Measurements from ENCODE around the gene NEAT1. TPM values are rescaled to one million over a fixed set of nuclear protein-coding genes. Genes with fewer than 3 reads are reported as not detected.
"Not testable (repeated sequence)": the region's sequence is repeated elsewhere in the genome, so short reads cannot be mapped to it uniquely, and the experiment has no call there.

The NEAT1 gene
- total RNA-seq, 2 experiments from 2014 or later = 136 to 155 TPM

DNA sequence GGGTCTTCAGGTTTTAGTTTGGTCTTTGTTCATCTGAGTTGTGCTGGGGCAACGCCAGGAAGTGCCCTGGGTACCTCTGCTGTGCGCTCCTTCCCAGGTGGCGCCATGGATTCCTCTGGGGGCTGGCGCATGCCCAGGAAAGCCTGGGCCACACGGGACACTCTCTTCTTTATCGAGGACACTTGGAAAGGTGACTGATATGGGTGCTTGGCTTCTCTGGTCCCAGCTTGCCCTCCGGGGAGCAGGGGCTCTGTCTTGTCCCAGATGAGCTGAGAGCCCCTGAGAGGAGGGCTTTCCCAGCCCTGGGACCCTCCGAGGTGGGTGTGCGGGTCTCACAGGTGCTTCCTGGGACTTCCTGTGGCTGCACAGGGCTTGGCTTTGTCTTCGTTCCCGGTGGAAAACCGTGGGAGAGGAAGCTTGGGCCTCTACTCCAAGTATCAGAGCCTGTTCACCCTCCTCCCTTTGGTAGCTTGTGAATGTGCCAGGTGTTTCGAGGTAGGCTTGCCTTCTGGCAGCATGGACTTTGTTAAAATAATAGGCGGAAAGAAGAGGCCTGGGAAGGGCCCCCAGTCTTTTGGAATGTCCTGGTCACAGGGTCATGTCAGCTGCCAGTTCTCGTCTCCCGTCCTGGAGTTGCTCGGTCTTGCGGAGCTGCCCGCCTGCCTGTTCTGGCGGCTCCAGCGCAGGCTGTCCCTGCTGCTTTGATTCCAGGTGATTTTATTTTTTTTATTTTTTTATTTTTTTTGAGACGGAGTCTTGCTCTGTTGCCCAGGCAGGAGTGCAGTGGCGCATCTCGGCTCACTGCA lies 10.1 kb upstream of the NEAT1 start:
- no peak overlapping the region for H3K4me3 Mint-ChIP-seq
- DNase-seq = no peak

DNA sequence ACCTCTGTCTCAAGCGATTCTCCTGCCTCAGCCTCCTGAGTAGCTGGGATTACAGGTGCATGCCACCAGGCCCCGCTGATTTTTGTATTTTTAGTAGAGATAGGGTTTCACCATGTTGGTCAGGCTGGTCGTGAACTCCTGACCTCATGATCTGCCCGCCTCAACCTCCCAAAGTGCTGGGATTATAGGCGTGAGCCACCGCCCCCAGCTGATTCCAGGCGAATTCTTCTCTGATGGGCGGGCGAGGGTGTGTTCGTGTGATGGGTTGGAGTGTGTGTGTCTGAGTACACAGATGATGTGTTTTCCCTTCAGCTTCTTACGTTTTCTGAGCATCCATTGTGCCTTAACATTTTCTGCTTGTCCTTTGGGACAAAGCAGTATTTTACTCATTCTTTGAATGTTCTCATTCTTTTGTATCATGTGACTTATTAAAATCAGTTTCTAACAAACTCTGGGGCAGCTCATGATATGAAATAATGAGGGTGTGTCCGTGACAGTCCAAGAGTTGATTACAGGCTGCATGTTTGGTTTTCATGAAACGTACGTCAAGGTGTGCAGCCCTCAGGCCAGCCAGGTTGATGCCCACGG lies 9.4 kb upstream of the NEAT1 start:
- H3K27ac Mint-ChIP-seq, DNase-seq: not testable (repeated sequence)

More for the DNA sequence above, 10.1 kb upstream of the NEAT1 start:
- Mint-ChIP-seq H3K27me3 (no peaks in the 10 kb centered on the region), H3K9me3 (no peaks in the 10 kb centered on the region), H3K27ac (no peak overlapping the region), H3K4me1 (peaks cover 19% of the 10 kb centered on the region), H3K36me3 (peaks cover 14% of the 10 kb centered on the region)

DNA sequence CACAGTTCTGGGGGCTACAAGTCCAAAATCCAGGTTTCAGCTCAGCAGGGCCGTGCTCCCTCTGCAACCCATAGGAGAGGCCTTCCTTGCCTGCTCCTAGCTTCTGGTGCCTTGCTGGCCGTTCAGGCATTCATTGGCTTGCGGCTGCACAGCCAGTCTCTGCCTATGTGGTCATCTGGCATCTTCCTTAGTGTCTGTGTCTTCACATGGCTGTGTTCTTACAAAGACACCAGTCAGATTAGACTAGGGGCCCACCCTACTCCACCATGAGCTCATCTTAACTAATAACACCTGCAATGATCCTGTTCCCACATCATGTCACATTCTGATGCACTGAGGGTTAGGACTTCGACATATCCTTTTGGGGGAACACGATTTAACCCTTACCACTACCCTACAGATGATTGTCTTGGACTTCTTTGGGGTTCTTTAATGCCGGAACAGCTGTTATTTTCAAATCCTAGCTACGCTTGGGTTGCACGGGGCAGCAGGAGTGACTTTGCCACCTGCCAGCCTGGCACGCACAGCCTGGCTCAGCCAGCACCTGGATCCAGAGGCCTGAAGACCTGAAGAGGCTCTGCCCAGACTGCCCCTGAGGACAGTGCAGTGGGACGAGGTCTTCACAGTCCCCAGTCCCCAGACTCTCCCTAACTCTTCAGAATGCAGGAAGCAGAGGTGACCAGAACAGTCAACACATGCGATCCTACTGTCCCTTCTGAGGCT lies 7.7 kb upstream of the NEAT1 start:
- Mint-ChIP-seq H3K27me3 (no peaks in the 10 kb centered on the region), H3K4me3 (no peak overlapping the region), H3K36me3 (peaks cover 4% of the 10 kb centered on the region), H3K9me3 (no peaks in the 10 kb centered on the region), H3K27ac (peak overlapping the region; percentile 11), H3K4me1 (peaks cover 36% of the 10 kb centered on the region)
- DNase-seq = no peak

More for the DNA sequence above, 9.4 kb upstream of the NEAT1 start:
- not testable (repeated sequence) for H3K4me3 Mint-ChIP-seq, H3K9me3 Mint-ChIP-seq, H3K27me3 Mint-ChIP-seq
- peaks cover 14% of the 10 kb centered on the region for H3K36me3 Mint-ChIP-seq
- peaks cover 26% of the 10 kb centered on the region for H3K4me1 Mint-ChIP-seq

DNA sequence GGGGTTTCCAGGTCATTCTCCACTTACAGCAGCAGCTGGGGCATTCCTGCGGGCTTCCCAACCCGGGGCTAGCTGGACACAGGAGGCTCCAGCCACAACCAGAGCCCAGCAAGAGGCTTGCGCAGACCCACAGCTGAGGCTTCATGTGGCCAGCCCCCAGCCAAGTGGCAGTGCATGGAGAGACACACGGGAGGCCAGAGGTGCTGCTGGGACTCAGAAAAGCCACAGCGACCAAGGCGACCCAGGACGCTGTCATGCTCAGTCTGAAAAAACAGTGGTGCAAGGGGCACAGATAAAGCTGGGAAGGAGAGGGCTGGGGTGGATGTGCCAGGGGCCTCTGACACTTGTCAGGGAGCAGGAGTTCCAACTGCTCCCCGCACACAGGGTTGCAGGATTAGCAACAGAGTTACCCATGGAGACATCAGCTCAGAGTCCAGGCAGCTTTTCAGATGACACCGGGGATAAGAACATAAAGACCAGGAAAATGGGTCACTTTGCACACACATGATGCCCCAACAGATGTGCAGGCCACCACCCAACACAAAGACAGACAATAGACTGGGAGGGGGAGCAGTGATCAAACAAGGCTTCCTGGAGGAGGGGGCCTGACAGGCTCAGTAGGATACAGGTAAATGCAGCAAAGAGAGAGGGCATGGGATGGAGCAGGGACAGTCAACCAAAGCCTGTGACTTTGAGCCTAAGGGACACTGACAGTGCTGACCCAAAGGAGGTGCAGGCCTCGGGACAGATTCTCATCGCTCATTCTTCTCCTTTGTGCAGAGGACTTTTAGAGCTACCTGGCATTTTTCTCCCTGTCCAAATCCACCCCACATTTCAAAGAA lies 6.9 kb upstream of the NEAT1 start:
- Mint-ChIP-seq H3K27me3 (no peaks in the 10 kb centered on the region), H3K36me3 (peaks cover 7% of the 10 kb centered on the region), H3K4me3 (peak overlapping the region; percentile 100), H3K9me3 (no peaks in the 10 kb centered on the region), H3K27ac (peak overlapping the region; percentile 99), H3K4me1 (peaks cover 42% of the 10 kb centered on the region)
- no peak for DNase-seq

DNA sequence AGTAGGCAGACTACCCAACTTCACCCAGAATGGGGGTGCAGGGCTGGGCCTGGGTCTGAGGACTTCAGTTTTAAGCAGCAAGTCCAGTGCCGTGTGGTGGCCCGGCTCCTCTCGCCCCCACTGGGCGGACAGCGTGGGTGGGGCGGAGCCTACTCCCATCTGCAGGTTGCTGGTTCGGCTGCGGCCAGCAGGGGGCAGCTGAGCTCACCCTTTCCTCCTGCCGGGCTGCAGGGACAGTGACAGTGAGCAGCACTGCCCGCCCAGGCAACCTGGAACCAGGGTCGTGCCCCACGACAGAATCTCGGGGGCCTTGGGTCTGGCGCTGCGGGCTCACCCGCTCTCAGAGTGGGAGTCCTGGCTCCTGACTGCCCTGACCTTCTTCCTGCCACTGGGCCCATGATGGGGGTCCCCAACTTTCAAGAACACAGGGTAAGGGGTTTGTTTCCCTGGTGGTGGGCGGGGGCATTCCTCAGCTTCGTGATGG lies 6.2 kb upstream of the NEAT1 start:
- peak overlapping the region; percentile 99 for H3K27ac Mint-ChIP-seq
- H3K36me3 Mint-ChIP-seq = peaks cover 9% of the 10 kb centered on the region
- no peaks in the 10 kb centered on the region for H3K27me3 Mint-ChIP-seq
- peak overlapping the region; percentile 100 for H3K4me3 Mint-ChIP-seq
- H3K4me1 Mint-ChIP-seq = peaks cover 44% of the 10 kb centered on the region
- peak; percentile 92 for DNase-seq
- no peaks in the 10 kb centered on the region for H3K9me3 Mint-ChIP-seq

DNA sequence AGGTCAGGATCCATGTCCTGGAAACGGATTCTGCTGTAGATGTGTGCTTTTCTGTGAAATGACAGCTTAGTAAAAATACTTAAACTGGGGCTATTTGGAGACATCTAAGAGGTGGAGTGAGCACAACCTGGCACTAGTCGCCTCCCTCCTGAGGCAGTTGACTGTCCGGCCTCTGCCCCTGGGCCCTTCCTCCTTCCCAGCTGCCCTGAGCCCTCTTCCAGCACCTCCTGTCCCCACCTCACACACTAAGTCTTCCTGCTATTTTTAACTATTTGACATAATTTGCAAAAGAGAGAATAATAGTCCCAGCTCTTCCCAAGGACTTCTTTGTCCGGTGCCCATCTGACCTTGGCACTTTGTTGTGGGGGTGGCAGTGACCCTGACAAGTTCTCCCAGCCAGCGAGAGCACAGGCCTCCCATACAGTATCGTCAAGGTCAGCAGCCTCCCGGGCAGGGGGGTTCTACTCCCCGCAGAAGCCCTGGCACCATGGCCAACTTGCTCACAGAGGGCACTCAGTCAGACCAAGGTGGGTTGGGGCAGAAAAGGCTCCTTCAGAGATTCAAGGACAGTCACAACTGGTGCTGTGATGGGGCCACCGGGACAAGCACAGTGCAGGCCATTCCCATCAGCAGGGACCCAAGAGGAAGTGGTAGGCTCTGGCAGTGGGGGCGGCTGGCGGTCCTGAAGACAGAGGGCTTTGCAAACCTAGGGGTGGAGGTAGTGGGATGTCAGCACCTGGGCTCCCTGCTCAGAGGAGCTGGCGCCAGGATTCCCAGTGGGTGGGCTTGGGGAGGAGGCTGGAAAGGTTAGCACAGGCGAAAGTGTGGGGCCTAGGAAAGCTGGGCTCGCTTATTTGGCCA lies 5.5 kb upstream of the NEAT1 start:
- Mint-ChIP-seq H3K9me3 (no peaks in the 10 kb centered on the region), H3K4me3 (peak overlapping the region; percentile 100), H3K27ac (peak overlapping the region; percentile 99), H3K27me3 (no peaks in the 10 kb centered on the region), H3K36me3 (peaks cover 9% of the 10 kb centered on the region), H3K4me1 (peaks cover 44% of the 10 kb centered on the region)
- peak; percentile 53 for DNase-seq

DNA sequence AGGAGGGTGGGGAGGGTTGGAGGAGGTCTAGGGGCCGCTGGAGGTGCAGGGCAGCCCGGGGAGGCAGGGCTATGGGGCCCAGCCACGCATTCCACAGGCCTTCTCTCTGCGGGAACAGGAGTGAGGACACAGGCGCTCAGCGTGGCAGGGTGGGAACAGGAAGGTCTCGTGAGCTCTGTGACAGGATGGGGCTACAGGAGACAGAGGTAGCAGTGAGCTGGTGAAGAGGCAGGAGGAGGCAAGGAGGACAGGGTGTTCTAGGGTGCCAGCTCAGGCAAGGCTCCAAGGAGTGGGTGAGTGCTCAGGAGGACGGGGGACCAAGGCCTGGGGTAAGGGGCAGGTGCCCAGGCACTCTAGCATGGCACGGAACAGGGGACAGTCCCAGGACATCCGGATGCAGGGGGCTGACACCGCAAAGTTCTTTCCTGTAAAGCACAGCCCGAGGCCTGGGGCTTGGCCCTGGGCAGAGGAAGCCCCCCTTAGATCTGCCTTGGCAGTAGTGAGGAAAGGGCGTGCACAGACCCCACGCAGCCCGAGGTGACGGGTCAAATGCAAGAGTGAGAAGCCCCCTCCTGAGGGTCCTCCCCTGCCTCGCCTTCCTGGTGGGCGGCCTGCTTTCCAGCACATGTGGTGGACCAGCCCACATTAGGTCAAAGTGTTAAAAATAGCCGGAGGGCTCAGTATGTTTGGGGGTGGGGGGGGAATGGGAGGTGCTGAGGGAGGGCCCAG lies 4.7 kb upstream of the NEAT1 start:
- H3K4me3 Mint-ChIP-seq = peak overlapping the region; percentile 100
- DNase-seq = peak; percentile 60
- peak overlapping the region; percentile 99 for H3K27ac Mint-ChIP-seq
- peaks cover 3% of the 10 kb centered on the region for H3K9me3 Mint-ChIP-seq
- peaks cover 6% of the 10 kb centered on the region for H3K27me3 Mint-ChIP-seq
- peaks cover 14% of the 10 kb centered on the region for H3K36me3 Mint-ChIP-seq
- peaks cover 49% of the 10 kb centered on the region for H3K4me1 Mint-ChIP-seq

DNA sequence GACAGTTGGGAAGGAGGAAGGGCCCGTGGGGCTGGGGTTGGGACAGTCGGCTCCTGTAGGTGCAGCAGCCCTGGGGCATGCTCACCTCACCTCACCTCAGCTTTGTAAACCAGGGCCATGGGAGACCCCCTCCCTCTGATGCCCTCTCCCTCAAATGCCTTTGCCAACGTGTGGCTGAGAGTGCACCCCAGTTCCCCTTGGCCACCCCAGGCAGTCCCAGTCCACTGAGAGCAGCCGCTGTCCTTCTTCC lies 4.2 kb upstream of the NEAT1 start:
- DNase-seq = no peak
- Mint-ChIP-seq H3K4me3 (peak overlapping the region; percentile 100), H3K27ac (peak overlapping the region; percentile 99)

DNA sequence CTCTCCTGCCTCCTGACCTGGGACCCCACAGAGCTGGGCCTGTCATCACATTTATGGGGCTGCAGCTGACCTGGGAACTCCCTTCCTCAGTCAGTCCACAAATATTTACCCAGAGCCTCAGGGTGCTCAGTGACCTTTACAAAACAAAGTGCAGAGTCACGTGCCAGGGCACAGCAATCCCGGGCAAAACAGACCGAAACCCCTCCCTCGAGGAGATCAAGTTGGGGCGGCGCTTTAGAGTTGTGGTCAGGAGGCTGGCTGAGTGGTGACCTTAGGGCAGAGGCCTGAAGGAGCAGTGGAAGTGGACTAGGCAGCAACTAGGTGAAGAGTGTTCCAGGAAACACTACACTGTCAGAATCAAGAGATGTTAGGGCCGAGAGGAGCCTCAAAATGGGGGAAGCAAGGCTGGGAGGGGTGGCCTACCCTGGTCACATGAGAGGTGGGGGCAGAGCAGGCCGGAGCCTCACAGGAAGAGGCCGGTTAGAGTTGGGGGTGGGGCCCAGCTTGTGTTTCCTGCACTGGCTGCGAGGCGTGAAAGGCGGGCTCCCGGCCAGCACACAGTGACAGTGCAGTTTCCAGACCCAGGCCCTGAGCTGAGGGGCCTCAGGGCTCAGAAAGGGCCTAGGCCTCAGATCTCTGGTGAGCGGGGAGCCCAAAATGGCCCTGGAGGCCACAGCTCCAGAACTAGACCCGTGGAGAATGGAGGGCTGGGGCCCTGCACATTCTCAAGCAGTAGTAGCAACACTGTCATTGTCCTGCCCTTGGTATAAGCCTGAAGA lies 3.7 kb upstream of the NEAT1 start:
- Mint-ChIP-seq H3K27me3 (peaks cover 16% of the 10 kb centered on the region), H3K9me3 (peaks cover 5% of the 10 kb centered on the region), H3K27ac (peak overlapping the region; percentile 99), H3K4me3 (peak overlapping the region; percentile 100), H3K4me1 (peaks cover 58% of the 10 kb centered on the region), H3K36me3 (peaks cover 24% of the 10 kb centered on the region)
- DNase-seq = peak; percentile 95

More for the DNA sequence above, 4.2 kb upstream of the NEAT1 start:
- peaks cover 5% of the 10 kb centered on the region for H3K9me3 Mint-ChIP-seq
- H3K27me3 Mint-ChIP-seq = peaks cover 11% of the 10 kb centered on the region
- peaks cover 19% of the 10 kb centered on the region for H3K36me3 Mint-ChIP-seq
- peaks cover 53% of the 10 kb centered on the region for H3K4me1 Mint-ChIP-seq

DNA sequence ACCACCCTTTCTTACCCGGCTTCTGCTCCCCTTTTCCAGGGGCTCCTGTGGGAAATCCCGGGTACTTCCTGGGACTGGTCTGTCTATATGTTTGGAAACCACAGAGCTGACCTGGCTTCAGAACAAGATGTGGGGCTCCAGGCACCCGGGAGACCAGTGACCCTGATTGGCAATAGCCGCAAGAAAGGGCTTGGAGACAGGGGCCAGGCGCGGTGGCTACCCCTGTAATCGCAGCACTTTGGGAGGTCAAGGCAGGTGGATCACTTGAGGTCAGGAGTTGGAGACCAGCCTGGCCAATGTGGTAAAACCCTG lies 3.2 kb upstream of the NEAT1 start:
- Mint-ChIP-seq H3K27me3 (peaks cover 19% of the 10 kb centered on the region), H3K4me3 (peak overlapping the region; percentile 100), H3K9me3 (peaks cover 5% of the 10 kb centered on the region), H3K36me3 (peaks cover 30% of the 10 kb centered on the region), H3K4me1 (peaks cover 60% of the 10 kb centered on the region), H3K27ac (peak overlapping the region; percentile 99)
- DNase-seq = no peak

DNA sequence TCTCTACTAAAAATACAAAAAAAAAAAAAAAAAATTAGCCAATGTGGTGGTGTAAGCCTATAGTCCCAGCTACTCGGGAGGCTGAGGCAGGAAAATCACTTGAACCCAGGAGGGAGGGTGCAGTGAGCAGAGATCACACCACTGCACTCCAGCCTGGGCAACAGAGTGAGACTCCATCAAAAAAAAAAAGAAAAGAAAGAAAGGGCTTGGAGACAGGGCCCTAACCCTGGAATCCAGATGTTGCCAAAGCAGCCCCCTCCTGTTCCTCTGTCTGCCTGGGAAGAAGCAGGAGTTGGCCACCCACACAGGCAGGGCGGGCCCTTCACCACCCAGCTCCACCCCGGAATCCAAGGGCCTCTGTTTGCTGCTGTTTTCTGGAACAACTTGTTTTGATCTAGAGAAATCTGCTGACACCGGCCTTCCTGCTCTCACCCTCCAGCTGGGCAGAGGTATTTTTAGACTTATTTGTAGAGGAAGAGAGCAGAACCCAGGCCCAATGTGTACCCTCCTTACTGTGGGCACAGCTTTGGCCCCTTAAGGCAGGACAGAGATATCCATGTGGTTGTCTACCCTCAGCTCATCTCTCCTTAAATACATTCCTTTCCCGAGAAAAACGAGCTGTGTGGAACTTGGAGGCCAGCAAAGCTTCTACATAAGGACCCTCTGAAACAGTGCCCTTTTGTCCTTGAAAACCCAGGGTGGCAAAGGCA lies 2.7 kb upstream of the NEAT1 start:
- Mint-ChIP-seq H3K36me3 (peaks cover 35% of the 10 kb centered on the region), H3K27ac (peak overlapping the region; percentile 99), H3K4me3 (peak overlapping the region; percentile 100), H3K9me3 (peaks cover 5% of the 10 kb centered on the region), H3K4me1 (peaks cover 65% of the 10 kb centered on the region), H3K27me3 (peaks cover 24% of the 10 kb centered on the region)
- peak; percentile 64 for DNase-seq

DNA sequence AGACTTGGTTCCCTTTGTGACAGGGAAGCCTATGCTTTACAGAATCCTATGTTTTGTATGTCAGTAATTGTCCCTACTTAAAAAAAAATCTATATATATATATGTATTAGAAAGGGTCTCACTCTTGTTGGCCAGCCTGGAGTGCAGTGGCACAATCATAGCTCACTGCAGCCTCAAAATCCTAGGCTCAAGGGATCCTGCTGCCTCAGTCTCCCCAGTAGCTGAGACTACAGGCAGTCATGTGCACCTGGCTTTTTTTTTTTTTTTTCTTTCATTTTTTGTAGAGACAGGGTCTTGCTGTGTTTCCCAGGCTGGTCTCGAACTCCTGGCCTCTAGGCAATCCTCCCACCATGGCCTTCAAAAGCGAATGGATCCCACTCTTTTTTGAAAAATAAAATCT lies 2.1 kb upstream of the NEAT1 start:
- Mint-ChIP-seq H3K36me3 (peaks cover 41% of the 10 kb centered on the region), H3K27me3 (peaks cover 28% of the 10 kb centered on the region), H3K27ac (peak overlapping the region; percentile 99), H3K4me3 (peak overlapping the region; percentile 100), H3K4me1 (peaks cover 68% of the 10 kb centered on the region), H3K9me3 (peaks cover 5% of the 10 kb centered on the region)
- DNase-seq = no peak

Measured in activated naive CD8-positive, alpha-beta T cell treated with anti-CD3 and anti-CD28 coated beads for 36 hours (primary cell).